CD4-positive, alpha-beta T cell treated with Interleukin-21 for 1 hour (primary cell): ENCODE data around the gene PSMB5.
A peak's percentile ranks its signal among the peaks of the same experiment; 100 is the strongest.

ENCODE experiments used
- DNase-seq: peaks from one replicate; pipeline ENCODE4 v3.0.0-alpha.2; 2020

Gene PSMB5

GRCh38 chr14:23058654-23059504 is 24.2 kb upstream of the PSMB5 start:
- DNase-seq: no peak

GRCh38 chr14:23057757-23058653 is 23.3 kb upstream of the PSMB5 start:
- peak; percentile 86 for DNase-seq

- peak; percentile 74 for DNase-seq
These were observed 22.5 kb upstream of the PSMB5 start, which contains the start of gene CDH24 for GRCh38 chr14:23056956-23057756. TSS of gene CDH24 (minus strand) at chr14:23057520. CDS start at chr14:23055733, 1,787 bp downstream.

DNA sequence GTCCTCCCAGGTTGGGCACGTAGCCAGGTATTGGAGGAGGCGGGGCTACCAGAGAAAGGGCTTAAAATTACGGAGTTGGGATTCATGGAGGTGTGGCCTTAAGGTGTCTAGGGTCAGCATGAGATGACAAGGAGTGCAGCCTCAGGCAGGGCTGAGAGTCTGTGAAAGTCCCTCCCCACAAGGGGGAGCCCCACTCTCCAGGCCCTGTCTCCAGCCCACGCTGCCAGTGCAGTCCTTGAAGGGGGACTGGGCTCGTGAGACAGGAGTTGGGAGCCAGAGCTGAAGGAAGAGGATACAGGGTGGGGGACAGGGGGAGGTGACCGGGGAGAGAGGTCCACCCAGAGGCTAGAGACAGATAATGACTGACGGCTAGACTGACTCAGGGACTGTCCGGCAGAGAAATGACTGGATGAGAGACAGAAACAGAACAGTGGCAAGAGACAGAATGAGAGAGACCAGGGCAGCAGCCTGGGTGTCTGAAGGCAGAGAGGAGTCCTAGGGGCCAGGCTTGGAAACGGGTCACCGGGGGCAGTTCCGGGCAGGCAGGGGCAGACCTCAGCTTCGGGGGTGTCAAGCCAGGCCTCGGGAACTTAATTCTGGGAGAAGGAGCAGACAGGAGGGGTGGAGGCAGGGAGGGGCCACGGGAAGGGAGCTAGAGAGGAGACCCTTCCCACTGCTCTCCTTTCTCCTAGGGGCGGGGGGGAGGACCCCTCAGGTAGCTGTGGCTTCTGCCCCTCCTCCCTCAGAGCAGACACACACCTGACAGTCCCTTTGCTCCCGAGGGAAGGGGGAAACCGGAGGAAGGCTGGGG is 21.6 kb upstream of the PSMB5 start:
- DNase-seq: peak; percentile 74

DNA sequence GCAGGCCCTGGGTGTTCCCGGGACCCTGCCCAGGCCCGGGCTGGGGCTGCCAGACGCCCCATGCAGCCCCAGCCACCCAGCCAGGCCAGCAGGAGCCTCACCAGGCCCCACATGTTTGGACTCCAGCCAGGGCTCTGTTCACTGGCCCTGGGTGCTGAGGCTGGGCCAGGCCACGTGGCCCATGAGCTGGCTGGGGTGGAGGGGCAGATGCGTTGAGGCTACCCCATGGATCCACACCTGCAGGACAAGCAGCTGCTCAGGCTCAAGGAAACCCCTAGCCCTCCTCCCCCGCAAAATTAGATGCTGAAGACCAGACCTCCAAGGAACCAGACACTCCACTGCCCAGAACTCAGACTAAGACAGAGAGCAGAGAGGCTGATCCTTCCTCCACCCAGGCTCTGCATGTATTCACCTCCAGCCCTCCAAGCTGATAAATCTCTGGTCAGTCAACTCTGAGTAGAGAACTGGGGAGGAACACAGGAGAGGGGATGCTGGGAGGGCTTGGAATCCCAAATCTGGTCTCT is 21.0 kb upstream of the PSMB5 start:
- no peak for DNase-seq

DNA sequence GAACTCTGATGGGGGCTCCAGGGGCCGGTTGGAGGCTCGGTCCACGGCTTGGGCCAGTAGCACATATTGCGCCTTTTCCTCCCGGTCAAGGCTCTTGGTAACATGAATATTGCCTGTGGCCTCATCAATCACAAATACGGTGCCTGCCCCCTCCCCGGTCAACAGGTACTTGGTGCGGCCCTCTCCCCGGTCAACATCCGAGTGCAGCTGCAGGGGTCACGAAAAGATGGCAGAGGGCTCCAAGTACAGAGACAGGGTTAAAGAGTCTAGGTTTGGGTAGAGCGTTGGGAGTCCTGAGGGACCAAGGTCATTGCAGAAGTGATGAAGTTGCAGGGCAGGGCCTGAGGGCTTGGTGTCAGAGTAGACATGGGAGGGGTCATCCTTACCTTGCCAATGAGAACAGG is 20.4 kb upstream of the PSMB5 start:
- DNase-seq: no peak

DNA sequence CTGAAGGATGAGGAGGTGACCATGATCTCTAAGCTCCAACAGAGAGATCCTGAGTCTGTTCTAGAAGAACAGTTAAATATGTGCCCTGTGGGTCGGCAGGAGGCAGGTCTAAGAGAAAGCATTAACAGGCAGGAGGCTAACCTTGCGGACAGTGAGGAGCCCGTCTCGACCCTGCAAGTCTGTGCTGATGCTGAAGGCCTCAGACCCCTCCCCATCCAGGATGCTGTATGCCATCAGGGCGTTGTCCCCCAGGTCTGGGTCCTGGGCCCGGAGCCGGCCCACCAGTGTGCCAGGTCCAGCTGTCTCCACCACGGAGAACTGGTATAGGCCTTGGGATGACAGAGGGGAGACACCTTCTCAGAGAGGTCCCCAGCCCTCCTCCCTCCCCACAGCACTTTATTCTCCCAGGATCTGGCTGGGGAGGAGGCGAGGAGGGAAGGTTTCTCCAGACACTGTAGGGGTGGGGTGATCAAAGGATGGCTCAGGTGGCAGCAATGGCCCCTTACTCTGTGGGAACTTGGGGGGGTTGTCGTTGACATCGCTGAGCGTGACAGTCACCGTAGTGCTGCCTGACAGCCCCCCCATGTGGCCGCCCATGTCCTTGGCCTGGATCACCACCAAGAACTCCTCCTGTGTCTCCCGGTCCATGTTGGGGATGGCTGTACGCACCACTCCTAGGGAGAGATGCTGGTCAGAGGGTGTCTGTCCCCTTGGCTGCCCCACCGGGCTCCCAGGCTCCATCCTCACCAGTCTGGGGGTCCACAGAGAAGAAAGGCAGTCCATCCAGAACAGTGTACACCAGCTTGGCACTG is 19.5 kb upstream of the PSMB5 start:
- peak; percentile 12 for DNase-seq

GRCh38 chr14:23053426-23053825 is 18.7 kb upstream of the PSMB5 start:
- DNase-seq: no peak

DNA sequence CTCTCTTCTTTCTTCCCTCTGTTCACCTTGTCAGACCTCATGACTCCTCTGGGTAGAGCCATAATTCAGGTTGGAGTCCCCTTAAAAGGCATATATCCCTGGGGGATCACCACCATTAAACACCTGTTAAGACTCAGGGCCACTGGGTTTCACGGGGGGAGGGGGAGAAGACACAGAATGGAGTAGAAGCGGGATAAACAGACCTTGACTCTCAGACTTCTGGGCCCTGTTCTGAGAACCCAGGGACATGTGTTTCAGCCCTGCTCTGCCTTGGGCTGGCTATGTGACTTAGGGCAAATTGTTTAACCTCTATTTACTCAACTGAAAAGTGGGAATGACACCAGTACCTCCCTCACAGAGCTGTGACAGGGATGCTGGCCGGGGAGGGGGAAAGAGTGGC is 18.0 kb upstream of the PSMB5 start:
- DNase-seq: no peak

DNA sequence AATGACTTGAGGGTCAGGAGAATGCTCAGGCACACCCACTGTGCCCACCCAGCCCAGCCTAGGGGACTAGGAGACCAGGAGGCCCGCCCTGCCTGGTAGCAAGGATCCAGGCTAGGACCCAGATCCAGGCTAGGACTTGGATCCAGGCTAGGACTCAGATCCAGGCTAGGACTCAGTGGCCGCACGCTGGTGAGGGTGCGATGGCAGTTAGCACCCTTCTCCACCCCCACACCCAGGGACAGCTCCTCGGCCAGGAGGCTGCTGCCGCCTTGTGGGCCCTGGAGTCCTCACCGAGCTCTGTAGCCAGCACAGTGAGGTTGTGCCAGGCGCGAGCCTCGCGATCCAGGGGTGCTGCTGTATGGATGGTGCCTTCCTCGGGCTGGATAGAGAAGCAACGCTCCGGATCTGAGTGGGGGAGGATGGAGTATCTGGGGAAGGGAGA is 17.5 kb upstream of the PSMB5 start:
- DNase-seq: no peak

- DNase-seq: no peak
These were observed 16.7 kb upstream of the PSMB5 start for GRCh38 chr14:23051141-23052057.

DNA sequence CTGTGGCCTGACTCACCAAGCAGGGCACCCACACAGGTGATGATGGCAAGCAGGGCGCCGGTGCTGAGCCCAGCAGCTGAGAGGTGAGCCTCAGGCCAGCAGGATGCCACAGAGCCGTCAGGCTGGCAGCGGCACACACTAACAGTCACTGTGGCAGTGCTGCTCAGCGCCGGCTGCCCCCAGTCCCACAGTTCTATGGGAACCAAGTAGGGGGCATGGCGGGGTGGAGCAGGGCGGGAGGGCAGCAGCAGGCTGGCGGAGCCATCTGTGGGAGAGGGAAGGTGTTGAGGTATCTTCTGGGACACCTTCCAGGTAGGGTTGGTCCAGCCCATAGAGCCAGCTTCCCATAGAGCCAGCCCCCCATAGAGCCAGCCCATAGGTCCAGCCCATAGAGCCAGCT is 14.3 kb upstream of the PSMB5 start:
- DNase-seq: no peak

DNA sequence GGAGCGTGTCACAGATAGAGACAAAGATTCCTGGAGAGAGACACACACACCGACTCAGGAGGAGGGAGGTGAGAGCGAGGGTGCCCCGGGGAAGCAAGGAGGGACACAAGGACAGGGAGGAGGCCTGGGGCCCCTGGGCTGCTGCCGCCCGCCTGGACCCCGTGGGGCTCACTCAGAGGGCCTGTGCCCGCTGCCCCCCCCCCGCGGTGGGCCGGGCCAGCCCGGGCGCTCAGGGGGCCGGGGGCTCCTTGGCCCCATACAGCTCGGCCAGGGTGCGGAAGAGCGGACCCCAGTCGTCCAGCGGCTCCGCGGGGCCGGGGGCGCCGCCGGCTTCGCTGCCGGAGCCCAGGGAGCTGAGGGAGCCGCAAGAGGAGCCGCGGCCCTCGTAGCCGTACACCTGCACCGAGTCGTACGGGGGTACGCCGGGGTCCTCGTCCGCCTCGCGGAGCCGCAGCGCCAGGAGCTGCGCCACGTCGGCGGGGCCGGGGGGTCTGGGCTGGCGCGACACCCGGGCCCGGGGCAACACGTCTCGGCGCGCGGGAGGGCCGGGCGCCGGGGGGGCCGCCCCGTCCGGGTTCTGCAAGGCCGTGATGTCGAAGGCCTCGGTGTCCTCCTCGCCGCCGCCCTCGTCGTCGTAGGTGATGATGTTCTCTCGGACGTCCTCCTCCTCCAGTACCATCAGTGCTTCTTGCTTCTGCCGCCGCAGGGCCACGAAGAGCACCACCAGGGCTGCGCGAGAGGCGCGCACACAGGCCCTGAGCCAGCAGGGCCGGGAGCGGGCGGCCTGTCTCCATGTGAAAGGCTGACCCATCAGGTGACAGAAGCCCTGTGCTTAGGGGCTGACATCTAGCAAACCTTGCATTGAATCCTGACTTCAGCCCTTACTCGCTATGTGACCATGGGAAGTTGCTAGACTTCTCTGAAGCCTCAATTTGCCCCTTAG is 13.3 kb upstream of the PSMB5 start:
- no peak for DNase-seq

GRCh38 chr14:23047034-23047634 is 12.4 kb upstream of the PSMB5 start:
- no peak for DNase-seq

- DNase-seq: no peak
These were observed 11.0 kb upstream of the PSMB5 start for GRCh38 chr14:23045419-23046357.

- DNase-seq: no peak
These were observed 10.1 kb upstream of the PSMB5 start for GRCh38 chr14:23044840-23045239.

- no peak for DNase-seq
These were observed 9.1 kb upstream of the PSMB5 start for GRCh38 chr14:23043754-23044153.
